ENCODE data around the gene YTHDF1. TPM values are rescaled to one million over a fixed set of nuclear protein-coding genes. Genes with fewer than 3 reads are reported as not detected.

The YTHDF1 gene
- total RNA-seq, 1 donor from 2014 or later: 23.1 TPM

GRCh38 chr20:63190828-63191227, 25.1 kb downstream of the YTHDF1 start:
- intact Hi-C loops (cut with DNase I): no loop called here
- no peak for DNase-seq (ENCODE audit: low spot score)

GRCh38 chr20:63189846-63190559, 25.9 kb downstream of the YTHDF1 start:
- intact Hi-C loops (cut with DNase I): no loop called here
- DNase-seq (ENCODE audit: low spot score): no peak

- DNase-seq (ENCODE audit: low spot score): no peak
These were observed 26.6 kb downstream of the YTHDF1 start for GRCh38 chr20:63189322-63189642.

GRCh38 chr20:63188641-63189321, 27.1 kb downstream of the YTHDF1 start:
- no peak for DNase-seq (ENCODE audit: low spot score)

More at GRCh38 chr20:63189322-63189642, 26.6 kb downstream of the YTHDF1 start:
- intact Hi-C loops (cut with DNase I): no loop called here

GRCh38 chr20:63188159-63188442, 27.8 kb downstream of the YTHDF1 start:
- intact Hi-C loops (cut with DNase I): no loop called here
- no peak for DNase-seq (ENCODE audit: low spot score)

More at GRCh38 chr20:63188641-63189321, 27.1 kb downstream of the YTHDF1 start:
- intact Hi-C loops (cut with DNase I): no loop called here

- intact Hi-C loops (cut with DNase I): no loop called here
- DNase-seq (ENCODE audit: low spot score): no peak
These were observed 28.4 kb downstream of the YTHDF1 start for GRCh38 chr20:63187338-63188158.

GRCh38 chr20:63186528-63187316, 29.2 kb downstream of the YTHDF1 start:
- intact Hi-C loops (cut with DNase I): no loop called here
- no peak for DNase-seq (ENCODE audit: low spot score)

- DNase-seq (ENCODE audit: low spot score): no peak
- intact Hi-C loops (cut with DNase I): no loop called here
These were observed 29.8 kb downstream of the YTHDF1 start for GRCh38 chr20:63186084-63186483.

GRCh38 chr20:63185215-63185796, 30.6 kb downstream of the YTHDF1 start:
- intact Hi-C loops (cut with DNase I): no loop called here

GRCh38 chr20:63183422-63184146, 32.3 kb downstream of the YTHDF1 start:
- no peak for DNase-seq (ENCODE audit: low spot score)
- intact Hi-C loops (cut with DNase I): no loop called here

More at GRCh38 chr20:63185215-63185796, 30.6 kb downstream of the YTHDF1 start:
- DNase-seq (ENCODE audit: low spot score): no peak

GRCh38 chr20:63182946-63183415, 33.0 kb downstream of the YTHDF1 start:
- intact Hi-C loops (cut with DNase I): no loop called here
- no peak for DNase-seq (ENCODE audit: low spot score)

- intact Hi-C loops (cut with DNase I): no loop called here
- DNase-seq (ENCODE audit: low spot score): no peak
These were observed 33.5 kb downstream of the YTHDF1 start for GRCh38 chr20:63182425-63182824.

GRCh38 chr20:63181226-63181625, 34.7 kb downstream of the YTHDF1 start:
- intact Hi-C loops (cut with DNase I): no loop called here
- no peak for DNase-seq (ENCODE audit: low spot score)

GRCh38 chr20:63180569-63181185, 35.3 kb downstream of the YTHDF1 start:
- no peak for DNase-seq (ENCODE audit: low spot score)
- intact Hi-C loops (cut with DNase I): no loop called here

- intact Hi-C loops (cut with DNase I): loop anchor here (2.0 kb wide), 1 partner anchor 123 kb away; no protein-coding TSS in a partner anchor
- DNase-seq (ENCODE audit: low spot score): no peak
These were observed 36.0 kb downstream of the YTHDF1 start for GRCh38 chr20:63179687-63180568.

GRCh38 chr20:63178889-63179686, 36.8 kb downstream of the YTHDF1 start:
- intact Hi-C loops (cut with DNase I): loop anchor here (2.0 kb wide), 1 partner anchor 122 kb away; no protein-coding TSS in a partner anchor
- no peak for DNase-seq (ENCODE audit: low spot score)

Measured in cardiac septum (tissue), 1 donor.